ENCODE results near the gene AMH.

AMH gene

DNA sequence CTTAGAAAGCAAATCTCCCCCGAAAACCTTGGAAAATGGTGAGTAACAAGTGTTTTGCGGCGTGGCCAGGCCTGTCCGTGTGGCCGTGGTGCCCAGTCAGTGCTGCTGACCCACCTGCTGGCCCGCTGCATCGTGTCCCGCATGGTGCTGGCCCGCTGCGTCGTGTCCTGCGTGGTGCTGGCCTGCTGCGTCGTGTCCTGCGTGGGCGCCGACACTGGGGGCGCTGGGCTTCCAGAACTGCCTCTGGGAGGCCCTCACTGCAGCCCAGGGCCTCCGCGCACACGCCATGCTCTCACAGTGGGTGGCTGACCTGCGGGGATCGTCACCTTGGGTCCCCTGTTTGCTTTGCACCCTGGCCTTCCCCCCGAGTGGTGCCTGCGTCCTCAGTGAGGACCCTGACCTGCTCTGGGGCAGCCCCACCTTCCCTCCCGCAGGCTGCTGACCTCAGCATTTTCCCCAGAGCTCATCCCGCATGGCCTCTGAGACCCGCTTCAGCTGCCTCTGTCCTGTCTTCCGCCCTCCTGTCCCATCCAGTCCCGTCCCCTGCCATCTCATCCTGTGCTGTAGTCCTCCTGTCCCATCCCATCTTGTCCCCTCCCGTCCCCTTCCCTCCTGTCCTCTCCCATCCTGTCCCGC is 23.6 kb upstream of the AMH start:
- peaks cover 14% of the 10 kb centered on the region for H3K4me1 ChIP-seq (ENCODE audit: low read length)
- H3K27me3 ChIP-seq (ENCODE audit: low read depth, low read length): no peaks in the 10 kb centered on the region
- H3K9ac ChIP-seq (ENCODE audit: low read length): no peak overlapping the region
- H3K79me2 ChIP-seq (ENCODE audit: low read length): peaks cover 3% of the 10 kb centered on the region; the same call in 1 of the 2 replicates
- no peak overlapping the region for H3K27ac ChIP-seq (ENCODE audit: low read length)
- peaks cover 28% of the 10 kb centered on the region for H4K20me1 ChIP-seq (ENCODE audit: insufficient read depth, low read length)
- no peak overlapping the region for H3K4me2 ChIP-seq (ENCODE audit: low read length)
- peaks cover 57% of the 10 kb centered on the region for H3K36me3 ChIP-seq (replicated peaks; ENCODE audit: low read depth, low read length)
- no peak overlapping the region for H2AFZ ChIP-seq (ENCODE audit: low read depth, low read length)
- TF ChIP-seq EZH2phosphoT487 (IDR thresholded peaks at IDR 0.05; ENCODE audit: low read depth): no peak
- TF ChIP-seq, protein P1, sequence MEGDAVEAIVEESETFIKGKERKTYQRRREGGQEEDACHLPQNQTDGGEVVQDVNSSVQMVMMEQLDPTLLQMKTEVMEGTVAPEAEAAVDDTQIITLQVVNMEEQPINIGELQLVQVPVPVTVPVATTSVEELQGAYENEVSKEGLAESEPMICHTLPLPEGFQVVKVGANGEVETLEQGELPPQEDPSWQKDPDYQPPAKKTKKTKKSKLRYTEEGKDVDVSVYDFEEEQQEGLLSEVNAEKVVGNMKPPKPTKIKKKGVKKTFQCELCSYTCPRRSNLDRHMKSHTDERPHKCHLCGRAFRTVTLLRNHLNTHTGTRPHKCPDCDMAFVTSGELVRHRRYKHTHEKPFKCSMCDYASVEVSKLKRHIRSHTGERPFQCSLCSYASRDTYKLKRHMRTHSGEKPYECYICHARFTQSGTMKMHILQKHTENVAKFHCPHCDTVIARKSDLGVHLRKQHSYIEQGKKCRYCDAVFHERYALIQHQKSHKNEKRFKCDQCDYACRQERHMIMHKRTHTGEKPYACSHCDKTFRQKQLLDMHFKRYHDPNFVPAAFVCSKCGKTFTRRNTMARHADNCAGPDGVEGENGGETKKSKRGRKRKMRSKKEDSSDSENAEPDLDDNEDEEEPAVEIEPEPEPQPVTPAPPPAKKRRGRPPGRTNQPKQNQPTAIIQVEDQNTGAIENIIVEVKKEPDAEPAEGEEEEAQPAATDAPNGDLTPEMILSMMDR (IDR thresholded peaks at IDR 0.05; ENCODE audit: low read depth, low read length): no peak
- no peak overlapping the region for H3K4me3 ChIP-seq (ENCODE audit: low read length)
- H3K9me3 ChIP-seq (ENCODE audit: insufficient read depth, low read length): no peaks in the 10 kb centered on the region

DNA sequence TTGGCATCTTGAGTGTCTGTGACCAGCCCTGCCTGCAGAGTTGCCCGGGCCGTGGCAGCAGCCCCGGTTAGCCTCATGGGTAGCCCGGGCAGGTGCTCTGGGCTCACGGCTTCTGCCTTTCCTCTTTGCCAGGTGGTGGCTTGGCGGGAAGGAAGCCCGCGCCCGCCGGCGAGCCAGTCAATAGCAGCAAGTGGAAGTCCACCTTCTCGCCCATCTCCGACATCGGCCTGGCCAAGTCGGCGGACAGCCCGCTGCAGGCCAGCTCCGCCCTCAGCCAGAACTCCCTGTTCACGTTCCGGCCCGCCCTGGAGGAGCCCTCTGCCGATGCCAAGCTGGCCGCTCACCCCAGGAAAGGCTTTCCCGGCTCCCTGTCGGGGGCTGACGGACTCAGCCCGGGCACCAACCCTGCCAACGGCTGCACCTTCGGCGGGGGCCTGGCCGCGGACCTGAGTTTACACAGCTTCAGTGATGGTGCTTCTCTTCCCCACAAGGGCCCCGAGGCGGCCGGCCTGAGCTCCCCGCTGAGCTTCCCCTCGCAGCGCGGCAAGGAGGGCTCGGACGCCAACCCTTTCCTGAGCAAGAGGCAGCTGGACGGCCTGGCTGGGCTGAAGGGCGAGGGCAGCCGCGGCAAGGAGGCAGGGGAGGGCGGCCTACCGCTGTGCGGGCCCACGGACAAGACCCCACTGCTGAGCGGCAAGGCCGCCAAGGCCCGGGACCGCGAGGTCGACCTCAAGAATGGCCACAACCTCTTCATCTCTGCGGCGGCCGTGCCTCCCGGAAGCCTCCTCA is 22.9 kb upstream of the AMH start:
- peaks cover 14% of the 10 kb centered on the region for H3K4me1 ChIP-seq (ENCODE audit: low read length)
- peaks cover 3% of the 10 kb centered on the region; the same call in 1 of the 2 replicates for H3K79me2 ChIP-seq (ENCODE audit: low read length)
- H3K27ac ChIP-seq (ENCODE audit: low read length): no peak overlapping the region
- TF ChIP-seq EZH2phosphoT487 (IDR thresholded peaks at IDR 0.05; ENCODE audit: low read depth): no peak
- TF ChIP-seq, protein P1 (IDR thresholded peaks at IDR 0.05; ENCODE audit: low read depth, low read length): no peak
- H3K36me3 ChIP-seq (replicated peaks; ENCODE audit: low read depth, low read length): peaks cover 60% of the 10 kb centered on the region
- H3K9me3 ChIP-seq (ENCODE audit: insufficient read depth, low read length): no peaks in the 10 kb centered on the region
- H3K27me3 ChIP-seq (ENCODE audit: low read depth, low read length): no peaks in the 10 kb centered on the region
- no peak overlapping the region for H3K9ac ChIP-seq (ENCODE audit: low read length)
- H3K4me3 ChIP-seq (ENCODE audit: low read length): no peak overlapping the region
- H4K20me1 ChIP-seq (ENCODE audit: insufficient read depth, low read length): peaks cover 28% of the 10 kb centered on the region
- no peak overlapping the region for H2AFZ ChIP-seq (ENCODE audit: low read depth, low read length)
- H3K4me2 ChIP-seq (ENCODE audit: low read length): no peak overlapping the region

DNA sequence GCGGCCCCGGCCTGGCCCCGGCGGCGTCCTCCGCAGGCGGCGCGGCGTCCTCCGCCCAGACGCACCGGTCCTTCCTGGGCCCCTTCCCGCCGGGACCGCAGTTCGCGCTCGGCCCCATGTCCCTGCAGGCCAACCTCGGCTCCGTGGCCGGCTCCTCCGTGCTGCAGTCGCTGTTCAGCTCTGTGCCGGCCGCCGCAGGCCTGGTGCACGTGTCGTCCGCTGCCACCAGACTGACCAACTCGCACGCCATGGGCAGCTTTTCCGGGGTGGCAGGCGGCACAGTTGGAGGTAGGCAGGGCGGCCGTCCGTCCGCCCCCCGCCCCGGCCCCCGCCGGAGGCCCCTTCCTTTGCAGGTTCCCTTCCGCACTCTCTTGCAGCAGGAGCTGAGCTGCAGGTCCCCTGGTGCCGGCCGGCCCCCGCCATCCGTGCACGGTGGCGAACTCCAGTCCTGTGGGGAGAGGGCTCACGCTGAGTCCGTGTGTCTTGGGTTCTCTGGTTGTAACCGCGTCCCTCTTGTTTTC is 22.2 kb upstream of the AMH start:
- Histone ChIP-seq H3K4me3 (ENCODE audit: low read length) (no peak overlapping the region), H3K9ac (ENCODE audit: low read length) (no peak overlapping the region), H3K79me2 (ENCODE audit: low read length) (peaks cover 3% of the 10 kb centered on the region; the same call in 1 of the 2 replicates), H2AFZ (ENCODE audit: low read depth, low read length) (no peak overlapping the region), H3K36me3 (replicated peaks; ENCODE audit: low read depth, low read length) (peaks cover 60% of the 10 kb centered on the region), H4K20me1 (ENCODE audit: insufficient read depth, low read length) (peaks cover 28% of the 10 kb centered on the region), H3K9me3 (ENCODE audit: insufficient read depth, low read length) (no peaks in the 10 kb centered on the region), H3K27me3 (ENCODE audit: low read depth, low read length) (no peaks in the 10 kb centered on the region), H3K27ac (ENCODE audit: low read length) (no peak overlapping the region), H3K4me2 (ENCODE audit: low read length) (peak overlapping the region; percentile 65), H3K4me1 (ENCODE audit: low read length) (peaks cover 14% of the 10 kb centered on the region)
- TF ChIP-seq, protein P1 (IDR thresholded peaks at IDR 0.05; ENCODE audit: low read depth, low read length): no peak
- no peak for TF ChIP-seq EZH2phosphoT487 (IDR thresholded peaks at IDR 0.05; ENCODE audit: low read depth)
